K562 (cell line): Measurements from ENCODE around the gene GUK1. TPM values are rescaled to one million over a fixed set of nuclear protein-coding genes. Genes with fewer than 3 reads are reported as not detected.

ENCODE experiments used
- FOXJ3 ChIP-seq: sonication (generic); formaldehyde crosslinking; IDR thresholded peaks from 2 replicates; pipeline ENCODE4 v1.4.0; 2020; ENCODE audit warnings: mild to moderate bottlenecking, missing genetic modification reagents
- polyA plus RNA-seq, 8 experiments: library from polyadenylated mRNA; depleted of rRNA in 4 of 8; stranded (reverse) in 5 of 8; unstranded in 3 of 8; fragments of >200 nt; fragmentation: Nextera tagmentation in 2 of 8; fragmentation: Illumina TruSeq in 1 of 8; extraction: Ambion mirVana in 2 of 8; extraction: Trizol in 1 of 8; gene quantifications; 2 replicates each; pipeline versions ENCODE4 v1.2.1 to v1.2.3, GENCODE V29; 2011 to 2014; ENCODE audit warnings: inconsistent platforms in 1 of 8, missing spikeins in 1 of 8
- total RNA-seq, 7 experiments: library from RNA; depleted of rRNA in 6 of 7; stranded (reverse); fragments of >200 nt in 6 of 7; fragmentation: Illumina TruSeq in 2 of 7; extraction: Trizol in 2 of 7; gene quantifications; 2 replicates each; pipeline versions ENCODE4 v1.2.1 to v1.2.3, GENCODE V29; 2011 to 2021; ENCODE audit warnings: low replicate concordance in 1 of 7
- TF ChIP-seq, protein P1 (sequence below): fragments of 250-450 bp; sonication (Bioruptor Pico); IDR thresholded peaks from 2 replicates; pipeline ENCODE4 v1.4.0; 2020

GUK1 gene
- total and polyA plus RNA-seq, 9 of the 15 experiments (the other 6 are each of a cell fraction or from before 2014, with no cell fraction given): 7.0 to 331 (median 132) TPM

- TF ChIP-seq, protein P1, sequence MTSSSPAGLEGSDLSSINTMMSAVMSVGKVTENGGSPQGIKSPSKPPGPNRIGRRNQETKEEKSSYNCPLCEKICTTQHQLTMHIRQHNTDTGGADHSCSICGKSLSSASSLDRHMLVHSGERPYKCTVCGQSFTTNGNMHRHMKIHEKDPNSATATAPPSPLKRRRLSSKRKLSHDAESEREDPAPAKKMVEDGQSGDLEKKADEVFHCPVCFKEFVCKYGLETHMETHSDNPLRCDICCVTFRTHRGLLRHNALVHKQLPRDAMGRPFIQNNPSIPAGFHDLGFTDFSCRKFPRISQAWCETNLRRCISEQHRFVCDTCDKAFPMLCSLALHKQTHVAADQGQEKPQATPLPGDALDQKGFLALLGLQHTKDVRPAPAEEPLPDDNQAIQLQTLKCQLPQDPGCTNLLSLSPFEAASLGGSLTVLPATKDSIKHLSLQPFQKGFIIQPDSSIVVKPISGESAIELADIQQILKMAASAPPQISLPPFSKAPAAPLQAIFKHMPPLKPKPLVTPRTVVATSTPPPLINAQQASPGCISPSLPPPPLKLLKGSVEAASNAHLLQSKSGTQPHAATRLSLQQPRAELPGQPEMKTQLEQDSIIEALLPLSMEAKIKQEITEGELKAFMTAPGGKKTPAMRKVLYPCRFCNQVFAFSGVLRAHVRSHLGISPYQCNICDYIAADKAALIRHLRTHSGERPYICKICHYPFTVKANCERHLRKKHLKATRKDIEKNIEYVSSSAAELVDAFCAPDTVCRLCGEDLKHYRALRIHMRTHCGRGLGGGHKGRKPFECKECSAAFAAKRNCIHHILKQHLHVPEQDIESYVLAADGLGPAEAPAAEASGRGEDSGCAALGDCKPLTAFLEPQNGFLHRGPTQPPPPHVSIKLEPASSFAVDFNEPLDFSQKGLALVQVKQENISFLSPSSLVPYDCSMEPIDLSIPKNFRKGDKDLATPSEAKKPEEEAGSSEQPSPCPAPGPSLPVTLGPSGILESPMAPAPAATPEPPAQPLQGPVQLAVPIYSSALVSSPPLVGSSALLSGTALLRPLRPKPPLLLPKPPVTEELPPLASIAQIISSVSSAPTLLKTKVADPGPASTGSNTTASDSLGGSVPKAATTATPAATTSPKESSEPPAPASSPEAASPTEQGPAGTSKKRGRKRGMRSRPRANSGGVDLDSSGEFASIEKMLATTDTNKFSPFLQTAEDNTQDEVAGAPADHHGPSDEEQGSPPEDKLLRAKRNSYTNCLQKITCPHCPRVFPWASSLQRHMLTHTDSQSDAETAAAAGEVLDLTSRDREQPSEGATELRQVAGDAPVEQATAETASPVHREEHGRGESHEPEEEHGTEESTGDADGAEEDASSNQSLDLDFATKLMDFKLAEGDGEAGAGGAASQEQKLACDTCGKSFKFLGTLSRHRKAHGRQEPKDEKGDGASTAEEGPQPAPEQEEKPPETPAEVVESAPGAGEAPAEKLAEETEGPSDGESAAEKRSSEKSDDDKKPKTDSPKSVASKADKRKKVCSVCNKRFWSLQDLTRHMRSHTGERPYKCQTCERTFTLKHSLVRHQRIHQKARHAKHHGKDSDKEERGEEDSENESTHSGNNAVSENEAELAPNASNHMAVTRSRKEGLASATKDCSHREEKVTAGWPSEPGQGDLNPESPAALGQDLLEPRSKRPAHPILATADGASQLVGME (CRISPR knock-in tag): no peak
- TF ChIP-seq FOXJ3: no peak
Measured at GRCh38 chr1:228174482-228175315, 34.6 kb downstream of the GUK1 start (continued).
